H1 (cell line): Measurements from ENCODE around the gene TEAD3. TPM values are rescaled to one million over a fixed set of nuclear protein-coding genes. Genes with fewer than 3 reads are reported as not detected.
"Not testable (repeated sequence)": the region's sequence is repeated elsewhere in the genome, so short reads cannot be mapped to it uniquely, and the experiment has no call there.

ENCODE experiments used
- CTCF ChIA-PET: fragments of 300-600 bp; sonication (Branson Sonifier 250); formaldehyde crosslinking; loops from one replicate; lab custom pipeline; 2021; ENCODE audit not compliant: partially characterized antibody; lab: Charles Lee
- POLR2A ChIA-PET: fragments of 300-600 bp; sonication (Branson Sonifier 250); formaldehyde crosslinking; loops from one replicate; lab custom pipeline; 2021; ENCODE audit warnings: inconsistent platforms; ENCODE audit not compliant: partially characterized antibody; lab: Charles Lee
- DNase-seq, 2 experiments: peaks; one replicate each; pipeline versions ENCODE4 v3.0.0 to v3.0.0-alpha.2; 2010 to 2022; ENCODE audit warnings: low spot score in 2 of 2, low read depth in 1 of 2, mixed read lengths in 1 of 2
- FAIRE-seq: peaks from 2 replicates; lab custom pipeline; 2011; peaks lifted over from hg19 to GRCh38; lab: Jason Lieb, UNC
- H2AFZ ChIP-seq: 2 replicates; pipeline ENCODE4 v1.8.1; 2012; ENCODE audit warnings: low read length, inconsistent platforms
- H2AK5ac ChIP-seq: 2 replicates; pipeline ENCODE4 v1.6.1; 2013; ENCODE audit warnings: low read depth, low read length
- H2BK120ac ChIP-seq: replicated peaks from 2 replicates; pipeline ENCODE3; 2013; ENCODE audit warnings: low read depth, low read length, inconsistent platforms
- H2BK12ac ChIP-seq: 2 replicates; pipeline ENCODE4 v1.6.1; 2013; ENCODE audit warnings: low read depth, low read length
- H2BK15ac ChIP-seq: 2 replicates; pipeline ENCODE4 v1.6.1; 2013; ENCODE audit warnings: low read length
- H2BK20ac ChIP-seq: 2 replicates; pipeline ENCODE4 v1.6.1; 2013; ENCODE audit warnings: low read length
- H2BK5ac ChIP-seq: 2 replicates; pipeline ENCODE4 v1.6.1; 2013; ENCODE audit warnings: low read depth, low read length
- H3K14ac ChIP-seq: 2 replicates; pipeline ENCODE4 v1.6.1; 2013; ENCODE audit warnings: inconsistent platforms; ENCODE audit not compliant: insufficient read length
- H3K18ac ChIP-seq: 2 replicates; pipeline ENCODE4 v1.6.1; 2013; ENCODE audit warnings: low read length; ENCODE audit errors: extremely low read depth
- H3K23ac ChIP-seq: 2 replicates; pipeline ENCODE4 v1.6.1; 2013; ENCODE audit warnings: inconsistent platforms; ENCODE audit not compliant: insufficient read length
- H3K23me2 ChIP-seq: 2 replicates; pipeline ENCODE4 v1.6.1; 2013; ENCODE audit warnings: low read depth, low read length
- H3K27ac ChIP-seq: 2 replicates; pipeline ENCODE4 v1.6.1; 2011; ENCODE audit warnings: low read depth, low read length, inconsistent platforms
- H3K27me3 ChIP-seq, 4 experiments: replicated peaks in 1 of 4; 1 replicate in 1 of 4; 2 replicates in 3 of 4; pipeline versions ENCODE4 v1.6.1 to v1.8.1; 2011 to 2013; ENCODE audit warnings: low read length in 3 of 4, mild to moderate bottlenecking in 3 of 4, inconsistent platforms in 2 of 4, mixed read lengths in 2 of 4, moderate library complexity in 1 of 4; ENCODE audit not compliant: control insufficient read depth in 3 of 4, insufficient read depth in 3 of 4; ENCODE audit errors: extremely low read depth in 1 of 4
- H3K36me3 ChIP-seq, 4 experiments: 2 replicates each; pipeline versions ENCODE4 v1.6.1 to v1.8.1; 2011 to 2013; ENCODE audit warnings: mild to moderate bottlenecking in 4 of 4, low read length in 3 of 4, moderate library complexity in 2 of 4, control low read depth in 1 of 4, inconsistent platforms in 1 of 4; ENCODE audit not compliant: insufficient read depth in 4 of 4, control insufficient read depth in 2 of 4
- H3K4ac ChIP-seq: replicated peaks from 2 replicates; pipeline ENCODE3; 2013; ENCODE audit warnings: low read length, low read depth, mixed read lengths, inconsistent platforms; ENCODE audit not compliant: insufficient read length
- H3K4me1 ChIP-seq, 4 experiments: replicated peaks in 1 of 4; 1 replicate in 1 of 4; 2 replicates in 3 of 4; pipeline versions ENCODE4 v1.6.1 to v1.8.1; 2011 to 2013; ENCODE audit warnings: low read length in 3 of 4, inconsistent platforms in 2 of 4, mixed read lengths in 1 of 4; ENCODE audit not compliant: insufficient read depth in 4 of 4, control insufficient read depth in 3 of 4
- H3K4me2 ChIP-seq, 2 experiments: 2 replicates each; pipeline versions ENCODE4 v1.6.1 to v1.8.1; 2011 to 2013; ENCODE audit warnings: low read depth in 2 of 2, low read length in 2 of 2, control low read depth in 1 of 2, inconsistent platforms in 1 of 2, mild to moderate bottlenecking in 1 of 2; ENCODE audit not compliant: insufficient read depth in 1 of 2
- H3K4me3 ChIP-seq, 4 experiments: fragments of 200-600, 300-600 bp in 1 of 4; sonication (generic), shearing (Covaris generic), sonication (Bioruptor Twin) in 1 of 4; 2 replicates each; pipeline versions ENCODE4 v1.5.1 to v1.8.1; 2011 to 2016; ENCODE audit warnings: low read length in 4 of 4, low read depth in 3 of 4, control low read depth in 2 of 4, inconsistent platforms in 2 of 4, mild to moderate bottlenecking in 2 of 4, mixed read lengths in 1 of 4, moderate library complexity in 1 of 4; ENCODE audit not compliant: insufficient read depth in 2 of 4; ENCODE audit errors: extremely low read depth in 1 of 4
- H3K56ac ChIP-seq: replicated peaks from 2 replicates; pipeline ENCODE3; 2013; ENCODE audit warnings: low read depth, mild to moderate bottlenecking, mixed read lengths, low read length, inconsistent platforms; ENCODE audit not compliant: insufficient read length
- H3K79me1 ChIP-seq: 2 replicates; pipeline ENCODE4 v1.6.1; 2013; ENCODE audit warnings: low read depth, low read length, control low read depth
- H3K79me2 ChIP-seq, 2 experiments: 2 replicates each; pipeline versions ENCODE4 v1.6.1 to v1.8.1; 2012 to 2013; ENCODE audit warnings: low read length in 2 of 2, mild to moderate bottlenecking in 2 of 2, inconsistent platforms in 1 of 2; ENCODE audit not compliant: insufficient read depth in 2 of 2, control insufficient read depth in 1 of 2
- H3K9ac ChIP-seq, 4 experiments: replicated peaks in 1 of 4; 1 replicate in 1 of 4; 2 replicates in 3 of 4; pipeline versions ENCODE4 v1.6.1 to v1.8.1; 2011 to 2013; ENCODE audit warnings: low read depth in 3 of 4, low read length in 3 of 4, control low read depth in 2 of 4, mild to moderate bottlenecking in 2 of 4, moderate library complexity in 2 of 4, inconsistent platforms in 1 of 4; ENCODE audit errors: extremely low read depth in 1 of 4
- H3K9me3 ChIP-seq, 2 experiments: 2 replicates each; pipeline versions ENCODE4 v1.6.1 to v1.8.1; 2012 to 2013; ENCODE audit warnings: mild to moderate bottlenecking in 2 of 2, moderate library complexity in 2 of 2, control low read depth in 1 of 2, inconsistent platforms in 1 of 2, low read depth in 1 of 2, low read length in 1 of 2, mixed read lengths in 1 of 2; ENCODE audit not compliant: insufficient read depth in 2 of 2
- H4K20me1 ChIP-seq, 2 experiments: replicated peaks in 1 of 2; 2 replicates each; pipeline versions ENCODE3 to v1.8.1; 2011 to 2013; ENCODE audit warnings: inconsistent platforms in 2 of 2, low read length in 2 of 2, mild to moderate bottlenecking in 1 of 2; ENCODE audit not compliant: insufficient read depth in 2 of 2, control insufficient read depth in 1 of 2
- H4K5ac ChIP-seq: 2 replicates; pipeline ENCODE4 v1.6.1; 2013; ENCODE audit warnings: low read length, low read depth, mixed read lengths, inconsistent platforms; ENCODE audit not compliant: insufficient read length
- H4K8ac ChIP-seq: 2 replicates; pipeline ENCODE4 v1.8.0; 2013; ENCODE audit warnings: mild to moderate bottlenecking, moderate library complexity, low read length, inconsistent platforms; ENCODE audit not compliant: insufficient read depth; ENCODE audit errors: extremely low read depth
- H4K91ac ChIP-seq: replicated peaks from 2 replicates; pipeline ENCODE3; 2013; ENCODE audit warnings: low read length, mixed read lengths, inconsistent platforms; ENCODE audit not compliant: insufficient read length
- WGBS, 2 experiments: shearing (Covaris generic) in 1 of 2; methylation state at CpG; one replicate each; pipeline versions ENCODE4 v1.1.6 to v1.1.7; 2013 to 2015; ENCODE audit warnings: low lambda C conversion rate in 2 of 2, mixed read lengths in 2 of 2, inconsistent platforms in 1 of 2, low coverage in 1 of 2, missing lambda C conversion rate in 1 of 2; ENCODE audit not compliant: insufficient replicate concordance in 2 of 2, insufficient coverage in 1 of 2, insufficient read length in 1 of 2; ENCODE audit errors: extremely low coverage in 1 of 2, missing lambda C conversion rate in 1 of 2; 5-methylcytosine and 5-hydroxymethylcytosine counted together
- polyA plus RNA-seq, 7 experiments: library from polyadenylated mRNA; depleted of rRNA in 3 of 7; stranded (reverse) in 5 of 7; unstranded in 2 of 7; fragments of >200 nt in 5 of 7; fragments of 200-250 nt in 2 of 7; gene quantifications; 1 replicate in 5 of 7; 2 replicates in 1 of 7; 4 replicates in 1 of 7; pipeline versions ENCODE4 v1.2.1 to v1.2.3, GENCODE V29; 2011 to 2013; ENCODE audit warnings: missing spikeins in 2 of 7, mixed read lengths in 2 of 7
- total RNA-seq: library from RNA; stranded (reverse); fragmentation: NEBNext Ultra II Directional; extraction: Animal tissue kit (Norgen Biotek cat#: 25700); gene quantifications from 2 replicates; pipeline ENCODE4 v1.2.1, GENCODE V29; 2021

The TEAD3 gene
- total and polyA plus RNA-seq, 2 of the 8 experiments (the other 6 are each of a cell fraction or from before 2014, with no cell fraction given) = 20.1 to 28.7 TPM

DNA sequence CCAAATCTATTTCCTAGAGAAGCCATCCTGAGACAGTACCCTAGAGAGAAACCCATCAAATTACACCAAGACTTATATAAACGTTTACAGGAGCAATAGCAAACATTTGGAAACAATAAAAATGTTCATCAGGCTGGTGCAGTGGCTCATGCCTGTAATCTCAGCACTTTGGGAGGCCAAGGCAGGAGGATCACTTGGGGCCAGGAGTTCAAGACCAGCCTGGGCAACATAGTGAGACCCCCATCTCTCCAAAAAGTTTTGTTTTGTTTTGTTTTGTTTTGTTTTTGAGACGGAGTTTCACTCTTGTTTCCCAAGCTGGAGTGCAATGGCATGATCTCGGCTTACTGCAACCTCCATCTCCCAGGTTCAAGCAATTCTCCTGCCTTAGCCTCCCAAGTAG lies 64.2 kb downstream of the TEAD3 start:
- not testable (repeated sequence) for H4K91ac ChIP-seq, H2BK120ac ChIP-seq, H3K27me3 ChIP-seq, H2AK5ac ChIP-seq, H3K9ac ChIP-seq, H3K36me3 ChIP-seq, H3K4me3 ChIP-seq, H2BK20ac ChIP-seq, H4K8ac ChIP-seq, H2AFZ ChIP-seq, H2BK15ac ChIP-seq, H3K14ac ChIP-seq, H3K27ac ChIP-seq, H2BK12ac ChIP-seq, H3K23ac ChIP-seq, H3K23me2 ChIP-seq, H4K5ac ChIP-seq, FAIRE-seq, H3K4ac ChIP-seq, DNase-seq, H3K79me2 ChIP-seq, H3K9me3 ChIP-seq, H2BK5ac ChIP-seq, H4K20me1 ChIP-seq, H3K4me2 ChIP-seq, H3K18ac ChIP-seq, H3K56ac ChIP-seq, H3K79me1 ChIP-seq
- 82% methylated on average over 3 of the region's 3 CpGs; no CpG with 5 or more reads in 1 of the 2 experiments for WGBS, 2 experiments
- ChIA-PET CTCF (interaction anchor here (1.0 to 15.8 kb wide), 3 partner anchors 13 to 18 kb away, joined by 3 to 138 read pairs (median 3); no protein-coding TSS in a partner anchor), POLR2A (interaction anchor here (0.6 to 0.9 kb wide), 2 partner anchors 8 to 41 kb away, joined by 3 read pairs; no protein-coding TSS in a partner anchor)
- peaks cover 6 to 10% (median 8%) of the 10 kb centered on the region in 4 experiments; a peak in 6 of 7 replicates for H3K4me1 ChIP-seq
